ENCODE results near the gene MAN1A1.

MAN1A1 gene

DNA sequence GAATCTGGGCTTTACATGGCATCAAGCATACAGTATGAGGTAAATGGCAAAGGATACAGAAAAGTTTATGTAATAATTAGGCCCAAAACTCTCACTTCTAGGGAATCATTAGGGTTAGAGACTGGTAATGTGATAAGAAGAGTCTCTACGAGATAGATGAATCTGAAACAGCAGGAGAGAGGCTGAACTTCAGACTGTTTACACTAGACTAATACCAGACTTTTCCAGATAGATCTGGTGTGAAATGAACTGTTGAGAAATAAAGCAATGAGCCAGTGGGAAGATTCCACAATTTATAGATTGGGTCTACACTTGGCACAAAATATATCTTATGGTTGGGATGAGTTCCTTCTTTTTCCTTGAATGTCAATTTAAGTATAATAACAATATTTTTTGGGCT, 134.3 kb downstream of the MAN1A1 start:
- TF ChIP-seq FOXP2 (optimal IDR thresholded peaks at IDR 0.05; ENCODE audit: borderline replicate concordance, extremely low read depth, extremely low read length, insufficient read depth) (no peak), SIN3A (IDR thresholded peaks at IDR 0.05; ENCODE audit: borderline replicate concordance, insufficient read depth, low read length) (no peak), TAF1 (IDR thresholded peaks at IDR 0.05; ENCODE audit: borderline replicate concordance, insufficient read depth, low read length) (no peak), POLR2AphosphoS5 (IDR thresholded peaks at IDR 0.05; ENCODE audit: low read depth, low read length) (no peak)
- TF ChIP-seq, protein P1, sequence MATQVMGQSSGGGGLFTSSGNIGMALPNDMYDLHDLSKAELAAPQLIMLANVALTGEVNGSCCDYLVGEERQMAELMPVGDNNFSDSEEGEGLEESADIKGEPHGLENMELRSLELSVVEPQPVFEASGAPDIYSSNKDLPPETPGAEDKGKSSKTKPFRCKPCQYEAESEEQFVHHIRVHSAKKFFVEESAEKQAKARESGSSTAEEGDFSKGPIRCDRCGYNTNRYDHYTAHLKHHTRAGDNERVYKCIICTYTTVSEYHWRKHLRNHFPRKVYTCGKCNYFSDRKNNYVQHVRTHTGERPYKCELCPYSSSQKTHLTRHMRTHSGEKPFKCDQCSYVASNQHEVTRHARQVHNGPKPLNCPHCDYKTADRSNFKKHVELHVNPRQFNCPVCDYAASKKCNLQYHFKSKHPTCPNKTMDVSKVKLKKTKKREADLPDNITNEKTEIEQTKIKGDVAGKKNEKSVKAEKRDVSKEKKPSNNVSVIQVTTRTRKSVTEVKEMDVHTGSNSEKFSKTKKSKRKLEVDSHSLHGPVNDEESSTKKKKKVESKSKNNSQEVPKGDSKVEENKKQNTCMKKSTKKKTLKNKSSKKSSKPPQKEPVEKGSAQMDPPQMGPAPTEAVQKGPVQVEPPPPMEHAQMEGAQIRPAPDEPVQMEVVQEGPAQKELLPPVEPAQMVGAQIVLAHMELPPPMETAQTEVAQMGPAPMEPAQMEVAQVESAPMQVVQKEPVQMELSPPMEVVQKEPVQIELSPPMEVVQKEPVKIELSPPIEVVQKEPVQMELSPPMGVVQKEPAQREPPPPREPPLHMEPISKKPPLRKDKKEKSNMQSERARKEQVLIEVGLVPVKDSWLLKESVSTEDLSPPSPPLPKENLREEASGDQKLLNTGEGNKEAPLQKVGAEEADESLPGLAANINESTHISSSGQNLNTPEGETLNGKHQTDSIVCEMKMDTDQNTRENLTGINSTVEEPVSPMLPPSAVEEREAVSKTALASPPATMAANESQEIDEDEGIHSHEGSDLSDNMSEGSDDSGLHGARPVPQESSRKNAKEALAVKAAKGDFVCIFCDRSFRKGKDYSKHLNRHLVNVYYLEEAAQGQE (IDR thresholded peaks at IDR 0.05; ENCODE audit: insufficient read depth in 1 of 2, low read depth in 2 of 2, low read length in 2 of 2), result no peak

DNA sequence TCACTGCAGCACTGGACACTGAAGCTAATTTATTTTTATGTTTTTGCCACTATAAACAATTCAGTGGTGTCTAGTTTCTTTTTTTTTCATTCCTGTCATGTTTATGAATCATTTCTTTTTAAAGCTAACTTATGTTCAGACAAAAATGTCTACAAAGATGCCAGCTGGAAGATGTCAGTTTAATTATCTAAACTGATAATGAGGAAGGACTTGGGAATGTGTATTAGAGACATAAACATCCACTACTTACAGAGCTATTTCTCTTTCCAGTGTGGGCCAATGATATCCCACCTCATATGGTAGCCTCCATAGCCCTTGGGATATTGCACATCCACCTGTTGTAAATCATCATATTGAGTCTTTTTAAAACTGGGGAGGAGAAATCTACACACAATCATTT, 139.0 kb downstream of the MAN1A1 start:
- TF ChIP-seq FOXP2 (optimal IDR thresholded peaks at IDR 0.05; ENCODE audit: borderline replicate concordance, extremely low read depth, extremely low read length, insufficient read depth) (no peak), POLR2AphosphoS5 (IDR thresholded peaks at IDR 0.05; ENCODE audit: low read depth, low read length) (no peak)
- TF ChIP-seq, protein P1 (IDR thresholded peaks at IDR 0.05; ENCODE audit: insufficient read depth in 1 of 2, low read depth in 2 of 2, low read length in 2 of 2), result no peak

DNA sequence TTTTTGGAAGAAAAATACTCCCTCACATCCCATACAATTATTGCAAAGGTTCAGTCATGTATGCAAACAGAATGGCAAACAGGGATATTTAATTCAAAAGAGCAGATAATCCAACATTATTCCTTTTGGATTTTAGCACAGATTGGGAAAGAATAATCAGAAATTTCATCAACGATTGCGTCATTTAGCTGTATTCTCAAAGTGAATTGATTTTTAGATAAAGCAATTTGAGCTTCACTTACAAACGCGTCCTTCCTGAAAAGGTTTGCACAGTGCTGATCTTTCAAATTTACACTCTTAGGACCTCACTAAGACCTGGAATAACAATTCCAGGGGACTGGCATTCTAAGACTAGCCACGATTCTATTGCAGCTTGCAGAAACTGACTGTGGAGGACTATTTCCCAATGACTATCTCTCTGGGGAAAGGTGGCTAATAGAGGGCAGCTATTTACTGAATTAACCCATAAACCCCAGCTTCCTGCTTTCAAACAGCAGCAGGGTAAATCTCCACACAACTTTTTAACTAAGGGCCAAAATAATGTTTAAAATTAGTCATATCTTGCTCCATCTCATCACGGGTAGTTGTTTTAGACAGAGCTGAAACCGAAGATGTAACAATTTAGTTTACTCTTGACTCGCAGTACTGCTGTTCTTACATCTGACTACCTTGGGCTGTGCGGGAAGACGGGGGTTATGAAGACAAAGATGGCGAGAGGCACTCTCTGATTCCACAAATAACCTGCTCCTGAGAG, 139.9 kb downstream of the MAN1A1 start:
- TF ChIP-seq POLR2AphosphoS5 (IDR thresholded peaks at IDR 0.05; ENCODE audit: low read depth, low read length) (0 out of 2 replicates have a peak, but pooled peaks have one; percentile 38), SIN3A (IDR thresholded peaks at IDR 0.05; ENCODE audit: borderline replicate concordance, insufficient read depth, low read length) (no peak), FOXP2 (optimal IDR thresholded peaks at IDR 0.05; ENCODE audit: borderline replicate concordance, extremely low read depth, extremely low read length, insufficient read depth) (no peak)

DNA sequence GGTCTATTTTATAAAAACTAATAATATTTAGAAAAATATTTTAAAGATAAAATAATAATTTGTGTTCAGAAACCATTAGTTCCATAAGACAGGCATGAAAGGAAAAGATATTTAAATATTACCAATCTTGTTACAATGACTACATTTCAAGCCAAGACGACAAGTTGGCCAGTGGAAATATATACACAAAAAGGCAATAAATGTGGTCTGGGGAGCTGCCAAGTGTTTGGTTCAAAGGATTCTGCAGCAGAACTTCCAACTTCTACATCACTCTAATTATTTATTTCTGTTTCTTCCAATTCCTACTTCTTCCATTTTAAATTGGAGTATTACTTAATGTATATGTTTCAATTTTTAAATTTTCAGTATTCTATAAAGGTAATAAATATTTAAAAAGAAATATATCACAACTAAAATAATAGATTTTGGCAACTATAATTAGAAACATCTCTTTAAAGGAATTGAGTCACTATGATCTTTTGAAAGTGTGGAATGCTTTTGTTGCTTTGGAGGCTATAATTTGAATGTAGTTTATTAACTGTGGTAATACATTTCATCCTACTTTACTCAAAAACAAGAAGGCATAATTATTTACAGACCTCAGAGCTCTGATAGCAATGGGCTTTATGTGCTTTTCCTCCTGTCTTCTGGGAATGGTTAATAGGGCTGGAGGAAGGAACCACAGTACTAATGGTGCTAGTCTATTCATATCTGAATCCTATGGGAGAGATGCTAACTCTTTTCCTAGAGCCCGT, 141.4 kb downstream of the MAN1A1 start:
- TF ChIP-seq FOXP2 (optimal IDR thresholded peaks at IDR 0.05; ENCODE audit: borderline replicate concordance, extremely low read depth, extremely low read length, insufficient read depth) (no peak), TAF1 (IDR thresholded peaks at IDR 0.05; ENCODE audit: borderline replicate concordance, insufficient read depth, low read length) (no peak), SIN3A (IDR thresholded peaks at IDR 0.05; ENCODE audit: borderline replicate concordance, insufficient read depth, low read length) (no peak), POLR2AphosphoS5 (IDR thresholded peaks at IDR 0.05; ENCODE audit: low read depth, low read length) (no peak)
- TF ChIP-seq, protein P1 (IDR thresholded peaks at IDR 0.05; ENCODE audit: insufficient read depth in 1 of 2, low read depth in 2 of 2, low read length in 2 of 2), result no peak

DNA sequence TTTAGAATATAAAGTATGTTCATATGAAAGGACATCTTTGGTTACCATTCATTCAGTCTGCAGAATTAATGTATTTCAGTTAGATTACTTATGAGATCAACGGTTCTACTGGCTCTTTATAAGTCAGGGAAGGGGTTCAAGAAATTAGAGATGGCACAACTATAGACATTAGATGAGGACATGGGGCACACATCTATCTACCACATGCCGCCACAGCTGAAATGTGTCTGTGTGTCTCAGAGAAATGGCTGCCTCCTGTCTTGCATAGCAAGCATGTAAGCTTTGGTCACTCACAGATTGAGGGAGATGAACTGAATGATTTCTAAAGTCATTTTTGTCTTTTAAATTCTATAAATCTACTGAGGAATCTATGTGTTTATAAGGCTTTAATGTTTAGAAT, 142.2 kb downstream of the MAN1A1 start:
- TF ChIP-seq, protein P1 (IDR thresholded peaks at IDR 0.05; ENCODE audit: insufficient read depth in 1 of 2, low read depth in 2 of 2, low read length in 2 of 2), result no peak
- TF ChIP-seq TAF1 (IDR thresholded peaks at IDR 0.05; ENCODE audit: borderline replicate concordance, insufficient read depth, low read length), result no peak
- no peak for TF ChIP-seq SIN3A (IDR thresholded peaks at IDR 0.05; ENCODE audit: borderline replicate concordance, insufficient read depth, low read length)
- TF ChIP-seq POLR2AphosphoS5 (IDR thresholded peaks at IDR 0.05; ENCODE audit: low read depth, low read length), result no peak
- TF ChIP-seq FOXP2 (optimal IDR thresholded peaks at IDR 0.05; ENCODE audit: borderline replicate concordance, extremely low read depth, extremely low read length, insufficient read depth), result no peak
